ENCODE results near the gene MBLAC1.

MBLAC1 gene

GRCh38 chr7:100173806-100174495, 47.2 kb downstream of the MBLAC1 start:
- FAIRE-seq: no peak

GRCh38 chr7:100174582-100174981, 47.8 kb downstream of the MBLAC1 start:
- FAIRE-seq: no peak

- FAIRE-seq: no peak
Measured at GRCh38 chr7:100175296-100175935, 48.6 kb downstream of the MBLAC1 start.

- FAIRE-seq: no peak
Measured at GRCh38 chr7:100176096-100177044, 49.6 kb downstream of the MBLAC1 start.

GRCh38 chr7:100177045-100178001, 50.6 kb downstream of the MBLAC1 start, which contains the start of the genes GPC2 and STAG3:
GPC2 (minus strand) TSS chr7:100177381; CDS start chr7:100177199, 182 bp downstream.
STAG3 (plus strand) TSS chr7:100177918; CDS start chr7:100180557, 2,639 bp downstream.
- no peak for FAIRE-seq
